Colonic mucosa (tissue), 4 donors: ENCODE results near the gene SRCAP. TPM values are rescaled to one million over a fixed set of nuclear protein-coding genes. Genes with fewer than 3 reads are reported as not detected.

ENCODE experiments used
- DNase-seq: peaks from one replicate; pipeline ENCODE4 v3.0.0-alpha.2; 2020
- H3K27ac ChIP-seq: fragments of 200-600 bp; one replicate; pipeline ENCODE4 v1.8.0; 2021
- H3K27me3 ChIP-seq: fragments of 200-600 bp; one replicate; pipeline ENCODE4 v1.8.0; 2021
- H3K36me3 ChIP-seq: fragments of 200-600 bp; one replicate; pipeline ENCODE4 v1.8.0; 2021
- H3K4me1 ChIP-seq: fragments of 200-600 bp; one replicate; pipeline ENCODE4 v1.8.0; 2021; ENCODE audit warnings: mild to moderate bottlenecking
- H3K4me3 ChIP-seq: fragments of 200-600 bp; one replicate; pipeline ENCODE4 v1.8.0; 2021
- H3K9ac ChIP-seq, 2 donors: one replicate each; pipeline ENCODE4 v1.7.0; 2013; ENCODE audit warnings: control low read depth in 2 of 2, low read depth in 2 of 2, low read length in 2 of 2
- H3K9me3 ChIP-seq: fragments of 200-600 bp; one replicate; pipeline ENCODE4 v1.8.0; 2021
- intact Hi-C: fragments of 100-400 bp; cut with DNase I; formaldehyde crosslinking; loops from one replicate; pipeline ENCODE4 v1.14.1; 2022
- total RNA-seq, 2 donors: library from RNA; stranded (reverse); fragmentation: NEBNext Ultra II Directional in 1 of 2; extraction: Animal tissue kit (Norgen Biotek cat#: 25700) in 1 of 2; gene quantifications; one replicate each; pipeline ENCODE4 v1.2.1, GENCODE V29; 2021
- TF ChIP-seq, protein P1 (sequence below): fragments of 200-600 bp; IDR thresholded peaks from one replicate; pipeline ENCODE4 v1.8.0; 2022; ENCODE audit warnings: antibody characterized with exemption, mild to moderate bottlenecking
- donor health status: healthy.
- donor health status: DM: no; HTN: no; CAD: no.
- donor health status: DM: no; HTN: no; CAD: no.

SRCAP gene
- total RNA-seq, 2 donors from 2014 or later = 44.0 to 79.3 TPM

GRCh38 chr16:30656974-30657865, 41.8 kb upstream of the SRCAP start:
- TF ChIP-seq, protein P1, sequence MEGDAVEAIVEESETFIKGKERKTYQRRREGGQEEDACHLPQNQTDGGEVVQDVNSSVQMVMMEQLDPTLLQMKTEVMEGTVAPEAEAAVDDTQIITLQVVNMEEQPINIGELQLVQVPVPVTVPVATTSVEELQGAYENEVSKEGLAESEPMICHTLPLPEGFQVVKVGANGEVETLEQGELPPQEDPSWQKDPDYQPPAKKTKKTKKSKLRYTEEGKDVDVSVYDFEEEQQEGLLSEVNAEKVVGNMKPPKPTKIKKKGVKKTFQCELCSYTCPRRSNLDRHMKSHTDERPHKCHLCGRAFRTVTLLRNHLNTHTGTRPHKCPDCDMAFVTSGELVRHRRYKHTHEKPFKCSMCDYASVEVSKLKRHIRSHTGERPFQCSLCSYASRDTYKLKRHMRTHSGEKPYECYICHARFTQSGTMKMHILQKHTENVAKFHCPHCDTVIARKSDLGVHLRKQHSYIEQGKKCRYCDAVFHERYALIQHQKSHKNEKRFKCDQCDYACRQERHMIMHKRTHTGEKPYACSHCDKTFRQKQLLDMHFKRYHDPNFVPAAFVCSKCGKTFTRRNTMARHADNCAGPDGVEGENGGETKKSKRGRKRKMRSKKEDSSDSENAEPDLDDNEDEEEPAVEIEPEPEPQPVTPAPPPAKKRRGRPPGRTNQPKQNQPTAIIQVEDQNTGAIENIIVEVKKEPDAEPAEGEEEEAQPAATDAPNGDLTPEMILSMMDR = no peak
- Histone ChIP-seq H3K9ac (peak overlapping the region; percentile 48 to 85), H3K4me3 (peak overlapping the region; percentile 28), H3K27me3 (no peaks in the 10 kb centered on the region), H3K9me3 (no peaks in the 10 kb centered on the region), H3K36me3 (peaks cover 22% of the 10 kb centered on the region), H3K27ac (peak overlapping the region; percentile 96), H3K4me1 (peaks cover 19% of the 10 kb centered on the region)
- intact Hi-C loops = no loop called here
- no peak for DNase-seq

GRCh38 chr16:30657866-30658730, 40.9 kb upstream of the SRCAP start, which contains the start of gene FBRS:
Gene FBRS, plus strand, starts transcription at chr16:30658431. Its CDS starts 1,088 bp downstream, at chr16:30659519.
- Histone ChIP-seq H3K4me3 (peak within 1 kb of the TSS; percentile 87), H3K9me3 (no peaks in the 10 kb centered on the region), H3K9ac (peak within 1 kb of the TSS; percentile 90 to 92), H3K27ac (peak within 1 kb of the TSS; percentile 96), H3K4me1 (peaks cover 15% of the 10 kb centered on the region), H3K27me3 (no peaks in the 10 kb centered on the region), H3K36me3 (peaks cover 29% of the 10 kb centered on the region)
- intact Hi-C loops = no loop called here
- TF ChIP-seq, protein P1 = peak; percentile 79
- peak; percentile 100 for DNase-seq

DNA sequence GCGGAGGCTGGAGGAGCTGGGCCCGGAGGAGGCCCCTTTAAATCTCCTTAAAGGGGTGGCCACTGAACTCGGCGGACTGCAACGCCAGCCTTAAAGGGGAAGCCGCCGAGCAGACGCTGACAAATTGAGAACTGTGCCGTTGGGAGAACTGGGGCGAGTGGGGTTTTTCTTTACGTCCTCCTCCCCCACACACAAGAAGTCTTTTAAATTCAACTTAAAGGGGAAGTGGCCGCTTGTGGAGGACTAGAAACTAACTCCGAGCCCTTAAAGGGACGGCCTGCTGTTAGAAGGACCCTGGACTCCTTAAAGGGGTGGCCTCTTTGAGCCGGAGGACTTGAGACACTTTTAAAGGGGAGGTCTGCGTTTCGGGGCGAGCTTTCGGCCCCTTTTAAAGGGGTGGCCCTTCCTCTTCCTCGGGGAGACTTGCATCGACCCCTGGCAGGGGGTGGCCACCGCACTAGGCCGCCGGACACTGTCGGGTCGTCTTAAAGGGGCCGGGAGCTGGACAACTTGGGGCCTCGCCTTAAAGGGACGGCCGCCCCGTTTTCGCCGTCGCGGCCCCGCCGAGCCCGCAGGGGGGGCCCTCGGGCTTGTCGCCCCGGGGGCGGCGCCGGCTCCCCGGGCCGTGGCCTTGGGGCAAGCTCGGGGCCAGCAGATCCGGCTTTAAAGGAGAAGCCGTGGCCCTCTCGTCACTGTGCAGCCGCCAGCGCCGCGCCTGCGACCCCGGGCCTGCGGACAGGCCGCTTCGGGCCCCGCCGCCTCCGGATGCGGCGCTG, 40.1 kb upstream of the SRCAP start:
- Histone ChIP-seq H3K4me3 (peak overlapping the region; percentile 87), H3K36me3 (peaks cover 29% of the 10 kb centered on the region), H3K9me3 (no peaks in the 10 kb centered on the region), H3K4me1 (peaks cover 15% of the 10 kb centered on the region), H3K27ac (peak overlapping the region; percentile 96), H3K9ac (peak overlapping the region; percentile 90 to 92), H3K27me3 (no peaks in the 10 kb centered on the region)
- intact Hi-C loops = no loop called here
- peak; percentile 84 for DNase-seq
- TF ChIP-seq, protein P1 = no peak

GRCh38 chr16:30659507-30660423, 39.2 kb upstream of the SRCAP start:
- peaks cover 31% of the 10 kb centered on the region for H3K36me3 ChIP-seq

More at GRCh38 chr16:30659507-30660423, 39.2 kb upstream of the SRCAP start:
- TF ChIP-seq, protein P1 = no peak
- peak overlapping the region; percentile 87 for H3K4me3 ChIP-seq
- peaks cover 15% of the 10 kb centered on the region for H3K4me1 ChIP-seq
- no peaks in the 10 kb centered on the region for H3K9me3 ChIP-seq
- DNase-seq = peak; percentile 56
- intact Hi-C loops = no loop called here
- no peaks in the 10 kb centered on the region for H3K27me3 ChIP-seq
- peak overlapping the region; percentile 92 to 96 for H3K9ac ChIP-seq
- peak overlapping the region; percentile 96 for H3K27ac ChIP-seq
